ENCODE data around the gene CREB3L1. TPM values are rescaled to one million over a fixed set of nuclear protein-coding genes. Genes with fewer than 3 reads are reported as not detected.
A peak's percentile ranks its signal among the peaks of the same experiment; 100 is the strongest.

Gene CREB3L1
- total RNA-seq, 1 donor from 2014 or later: 6.1 TPM

GRCh38 chr11:46306296-46306853 lies 28.9 kb downstream of the CREB3L1 start:
- TF ChIP-seq, protein P1, sequence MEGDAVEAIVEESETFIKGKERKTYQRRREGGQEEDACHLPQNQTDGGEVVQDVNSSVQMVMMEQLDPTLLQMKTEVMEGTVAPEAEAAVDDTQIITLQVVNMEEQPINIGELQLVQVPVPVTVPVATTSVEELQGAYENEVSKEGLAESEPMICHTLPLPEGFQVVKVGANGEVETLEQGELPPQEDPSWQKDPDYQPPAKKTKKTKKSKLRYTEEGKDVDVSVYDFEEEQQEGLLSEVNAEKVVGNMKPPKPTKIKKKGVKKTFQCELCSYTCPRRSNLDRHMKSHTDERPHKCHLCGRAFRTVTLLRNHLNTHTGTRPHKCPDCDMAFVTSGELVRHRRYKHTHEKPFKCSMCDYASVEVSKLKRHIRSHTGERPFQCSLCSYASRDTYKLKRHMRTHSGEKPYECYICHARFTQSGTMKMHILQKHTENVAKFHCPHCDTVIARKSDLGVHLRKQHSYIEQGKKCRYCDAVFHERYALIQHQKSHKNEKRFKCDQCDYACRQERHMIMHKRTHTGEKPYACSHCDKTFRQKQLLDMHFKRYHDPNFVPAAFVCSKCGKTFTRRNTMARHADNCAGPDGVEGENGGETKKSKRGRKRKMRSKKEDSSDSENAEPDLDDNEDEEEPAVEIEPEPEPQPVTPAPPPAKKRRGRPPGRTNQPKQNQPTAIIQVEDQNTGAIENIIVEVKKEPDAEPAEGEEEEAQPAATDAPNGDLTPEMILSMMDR (IDR thresholded peaks at IDR 0.05; ENCODE audit: partially characterized antibody, unreplicated experiment): no peak
- Mint-ChIP-seq H3K27me3 (ENCODE audit: unreplicated experiment) (peaks cover 2% of the 10 kb centered on the region), H3K4me3 (ENCODE audit: unreplicated experiment) (no peak overlapping the region), H3K4me1 (ENCODE audit: low read depth, unreplicated experiment) (peaks cover 6% of the 10 kb centered on the region), H3K9me3 (ENCODE audit: unreplicated experiment) (no peaks in the 10 kb centered on the region), H3K27ac (ENCODE audit: unreplicated experiment) (no peak overlapping the region), H3K36me3 (ENCODE audit: unreplicated experiment) (no peaks in the 10 kb centered on the region)
- DNase-seq: no peak

- peaks cover 1% of the 10 kb centered on the region for H3K9me3 Mint-ChIP-seq (ENCODE audit: unreplicated experiment)
- H3K4me3 Mint-ChIP-seq (ENCODE audit: unreplicated experiment): no peak overlapping the region
- H3K4me1 Mint-ChIP-seq (ENCODE audit: low read depth, unreplicated experiment): peaks cover 6% of the 10 kb centered on the region
- no peak for DNase-seq
- H3K36me3 Mint-ChIP-seq (ENCODE audit: unreplicated experiment): no peaks in the 10 kb centered on the region
- peaks cover 2% of the 10 kb centered on the region for H3K27me3 Mint-ChIP-seq (ENCODE audit: unreplicated experiment)
- H3K27ac Mint-ChIP-seq (ENCODE audit: unreplicated experiment): no peak overlapping the region
- TF ChIP-seq, protein P1 (IDR thresholded peaks at IDR 0.05; ENCODE audit: partially characterized antibody, unreplicated experiment): no peak
These were observed 29.9 kb downstream of the CREB3L1 start for GRCh38 chr11:46307369-46307768.

GRCh38 chr11:46307785-46308341 lies 30.4 kb downstream of the CREB3L1 start:
- H3K27ac Mint-ChIP-seq (ENCODE audit: unreplicated experiment): no peak overlapping the region
- H3K4me3 Mint-ChIP-seq (ENCODE audit: unreplicated experiment): no peak overlapping the region
- TF ChIP-seq, protein P1 (IDR thresholded peaks at IDR 0.05; ENCODE audit: partially characterized antibody, unreplicated experiment): no peak
- no peaks in the 10 kb centered on the region for H3K36me3 Mint-ChIP-seq (ENCODE audit: unreplicated experiment)
- DNase-seq: no peak
- H3K27me3 Mint-ChIP-seq (ENCODE audit: unreplicated experiment): peaks cover 2% of the 10 kb centered on the region
- H3K4me1 Mint-ChIP-seq (ENCODE audit: low read depth, unreplicated experiment): peaks cover 6% of the 10 kb centered on the region
- H3K9me3 Mint-ChIP-seq (ENCODE audit: unreplicated experiment): peaks cover 1% of the 10 kb centered on the region

DNA sequence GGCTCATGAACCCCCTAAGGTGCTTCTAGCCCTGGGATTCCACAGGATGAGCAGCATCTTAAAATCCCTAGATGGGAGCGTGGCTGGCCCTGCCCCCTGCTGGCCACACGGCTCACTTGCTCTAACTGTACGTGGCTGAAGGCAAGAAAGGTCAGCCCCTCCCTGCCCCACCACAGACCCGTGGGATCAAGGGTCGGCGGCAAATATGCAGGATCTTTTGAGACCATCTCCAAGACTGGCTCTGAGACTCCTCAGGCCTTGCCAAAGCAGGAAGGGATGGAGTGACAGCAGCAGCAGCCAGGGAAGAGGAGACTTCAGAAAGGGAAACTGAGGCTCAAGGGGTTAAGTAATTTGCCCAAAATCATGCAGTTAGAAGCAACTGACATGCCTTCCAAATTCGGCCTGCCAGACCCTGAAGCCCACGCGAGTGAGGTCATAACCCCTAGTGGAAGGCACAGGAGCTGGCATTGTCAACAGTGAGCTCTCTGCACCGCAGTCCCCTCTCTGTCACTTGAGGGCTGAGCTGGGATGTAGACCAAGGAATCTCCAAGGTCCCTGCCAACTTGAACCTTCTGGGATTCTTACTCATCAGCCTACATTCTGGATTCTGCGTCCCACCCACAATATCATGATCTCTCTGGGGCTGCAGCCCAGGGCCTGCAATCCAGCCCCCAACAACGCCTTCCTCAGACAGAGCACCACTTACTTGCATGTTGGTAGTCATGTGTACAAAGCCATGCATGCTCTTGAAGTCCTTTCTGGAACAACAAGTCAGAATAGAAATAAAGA lies 31.4 kb downstream of the CREB3L1 start:
- Mint-ChIP-seq H3K36me3 (ENCODE audit: unreplicated experiment) (no peaks in the 10 kb centered on the region), H3K27me3 (ENCODE audit: unreplicated experiment) (peaks cover 2% of the 10 kb centered on the region), H3K9me3 (ENCODE audit: unreplicated experiment) (peaks cover 1% of the 10 kb centered on the region), H3K27ac (ENCODE audit: unreplicated experiment) (no peak overlapping the region), H3K4me3 (ENCODE audit: unreplicated experiment) (no peak overlapping the region), H3K4me1 (ENCODE audit: low read depth, unreplicated experiment) (peaks cover 6% of the 10 kb centered on the region)
- TF ChIP-seq, protein P1 (IDR thresholded peaks at IDR 0.05; ENCODE audit: partially characterized antibody, unreplicated experiment): peak; percentile 92
- DNase-seq: peak; percentile 86

- Mint-ChIP-seq H3K4me1 (ENCODE audit: low read depth, unreplicated experiment) (peaks cover 6% of the 10 kb centered on the region), H3K9me3 (ENCODE audit: unreplicated experiment) (peaks cover 1% of the 10 kb centered on the region), H3K27me3 (ENCODE audit: unreplicated experiment) (peaks cover 2% of the 10 kb centered on the region), H3K4me3 (ENCODE audit: unreplicated experiment) (no peak overlapping the region), H3K27ac (ENCODE audit: unreplicated experiment) (no peak overlapping the region), H3K36me3 (ENCODE audit: unreplicated experiment) (no peaks in the 10 kb centered on the region)
- no peak for DNase-seq
- TF ChIP-seq, protein P1 (IDR thresholded peaks at IDR 0.05; ENCODE audit: partially characterized antibody, unreplicated experiment): no peak
These were observed 32.4 kb downstream of the CREB3L1 start for GRCh38 chr11:46309814-46310259.
